KMS-11 (cell line): ENCODE data around the gene ZNF236.

Experiments
- H2AFZ ChIP-seq: fragments of 200-600 bp; sonication (generic); 2 replicates; pipeline ENCODE4 v1.6.1; 2016; ENCODE audit warnings: antibody characterized with exemption, mixed run types, low read depth
- H3K27ac ChIP-seq: fragments of 200-600 bp; sonication (generic); 2 replicates; pipeline ENCODE4 v1.6.1; 2016; ENCODE audit warnings: mild to moderate bottlenecking, mixed run types
- H3K27me3 ChIP-seq: fragments of 200-600 bp; sonication (generic); 2 replicates; pipeline ENCODE4 v1.6.1; 2017; ENCODE audit warnings: mild to moderate bottlenecking, low read depth, mixed run types, moderate library complexity; ENCODE audit not compliant: insufficient read depth
- H3K36me3 ChIP-seq: fragments of 200-600 bp; sonication (generic); 2 replicates; pipeline ENCODE4 v1.6.1; 2017; ENCODE audit warnings: mild to moderate bottlenecking, mixed run types; ENCODE audit not compliant: insufficient read depth
- H3K4me1 ChIP-seq: fragments of 200-600 bp; sonication (generic); 2 replicates; pipeline ENCODE4 v1.6.1; 2016; ENCODE audit warnings: mild to moderate bottlenecking, low read depth, mixed run types; ENCODE audit not compliant: poor library complexity, severe bottlenecking
- H3K4me2 ChIP-seq: fragments of 200-600 bp; sonication (generic); 2 replicates; pipeline ENCODE4 v1.7.0; 2016; ENCODE audit warnings: mild to moderate bottlenecking, mixed run types
- H3K4me3 ChIP-seq: fragments of 200-600 bp; sonication (generic); IDR thresholded peaks from 2 replicates; pipeline ENCODE4 v1.6.1; 2017; ENCODE audit warnings: low read depth, low read length, mixed read lengths; ENCODE audit not compliant: insufficient read depth
- H3K79me2 ChIP-seq: fragments of 200-600 bp; sonication (generic); 2 replicates; pipeline ENCODE4 v1.6.1; 2016; ENCODE audit warnings: low read depth, mixed run types; ENCODE audit not compliant: insufficient read depth
- H3K9ac ChIP-seq: fragments of 200-600 bp; sonication (generic); 2 replicates; pipeline ENCODE4 v1.6.1; 2016; ENCODE audit warnings: mild to moderate bottlenecking, mixed run types
- H4K20me1 ChIP-seq: fragments of 200-600 bp; sonication (generic); 2 replicates; pipeline ENCODE4 v1.6.1; 2016; ENCODE audit warnings: mild to moderate bottlenecking, mixed run types; ENCODE audit not compliant: insufficient read depth
- TF ChIP-seq, protein P1 (sequence below): fragments of 200-600 bp; sonication (generic); conservative IDR thresholded peaks from 2 replicates; pipeline ENCODE4 v1.6.1; 2017; ENCODE audit warnings: low read depth, mild to moderate bottlenecking, antibody characterized with exemption, low read length, moderate library complexity, mixed read lengths

The ZNF236 gene

DNA sequence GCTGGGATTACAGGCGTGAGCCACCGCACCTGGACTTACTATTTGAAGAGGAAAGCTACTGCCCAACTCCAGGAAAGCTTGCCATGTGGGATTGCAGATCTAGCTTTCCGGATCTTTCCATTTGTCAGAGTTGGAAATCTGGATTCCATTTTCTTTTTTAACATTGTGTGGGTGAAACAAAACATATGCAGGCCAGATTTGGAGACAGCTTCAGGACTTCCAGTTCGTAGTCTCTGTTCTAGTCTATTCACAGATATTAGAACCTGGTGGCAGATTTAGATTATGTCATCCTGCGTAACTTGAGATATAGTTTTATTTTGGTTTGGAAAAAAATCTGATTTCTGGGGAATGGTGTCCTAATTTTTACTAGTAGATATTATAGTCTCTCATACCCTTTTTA is 70.5 kb downstream of the ZNF236 start:
- TF ChIP-seq, protein P1, sequence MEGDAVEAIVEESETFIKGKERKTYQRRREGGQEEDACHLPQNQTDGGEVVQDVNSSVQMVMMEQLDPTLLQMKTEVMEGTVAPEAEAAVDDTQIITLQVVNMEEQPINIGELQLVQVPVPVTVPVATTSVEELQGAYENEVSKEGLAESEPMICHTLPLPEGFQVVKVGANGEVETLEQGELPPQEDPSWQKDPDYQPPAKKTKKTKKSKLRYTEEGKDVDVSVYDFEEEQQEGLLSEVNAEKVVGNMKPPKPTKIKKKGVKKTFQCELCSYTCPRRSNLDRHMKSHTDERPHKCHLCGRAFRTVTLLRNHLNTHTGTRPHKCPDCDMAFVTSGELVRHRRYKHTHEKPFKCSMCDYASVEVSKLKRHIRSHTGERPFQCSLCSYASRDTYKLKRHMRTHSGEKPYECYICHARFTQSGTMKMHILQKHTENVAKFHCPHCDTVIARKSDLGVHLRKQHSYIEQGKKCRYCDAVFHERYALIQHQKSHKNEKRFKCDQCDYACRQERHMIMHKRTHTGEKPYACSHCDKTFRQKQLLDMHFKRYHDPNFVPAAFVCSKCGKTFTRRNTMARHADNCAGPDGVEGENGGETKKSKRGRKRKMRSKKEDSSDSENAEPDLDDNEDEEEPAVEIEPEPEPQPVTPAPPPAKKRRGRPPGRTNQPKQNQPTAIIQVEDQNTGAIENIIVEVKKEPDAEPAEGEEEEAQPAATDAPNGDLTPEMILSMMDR: no peak
- H2AFZ ChIP-seq: no peak overlapping the region
- H3K36me3 ChIP-seq: peaks cover 28% of the 10 kb centered on the region; the same call in 1 of the 2 replicates

GRCh38 chr18:76894566-76895346 is 72.4 kb downstream of the ZNF236 start:
- H3K9ac ChIP-seq: no peak overlapping the region
- no peaks in the 10 kb centered on the region for H4K20me1 ChIP-seq
- H3K79me2 ChIP-seq: no peaks in the 10 kb centered on the region
- H3K4me2 ChIP-seq: no peak overlapping the region
- no peak overlapping the region for H2AFZ ChIP-seq
- H3K27me3 ChIP-seq: no peaks in the 10 kb centered on the region
- H3K36me3 ChIP-seq: peaks cover 28% of the 10 kb centered on the region; the same call in 1 of the 2 replicates
- TF ChIP-seq, protein P1: no peak
- H3K4me1 ChIP-seq: no peaks in the 10 kb centered on the region
- no peak overlapping the region for H3K4me3 ChIP-seq
- H3K27ac ChIP-seq: no peak overlapping the region

More for the DNA sequence above, 70.5 kb downstream of the ZNF236 start:
- Histone ChIP-seq H3K27me3 (no peaks in the 10 kb centered on the region), H4K20me1 (no peaks in the 10 kb centered on the region), H3K27ac (no peak overlapping the region), H3K4me3 (no peak overlapping the region), H3K9ac (no peak overlapping the region), H3K79me2 (no peaks in the 10 kb centered on the region), H3K4me1 (no peaks in the 10 kb centered on the region), H3K4me2 (no peak overlapping the region)

GRCh38 chr18:76895498-76895897 is 73.1 kb downstream of the ZNF236 start:
- H3K36me3 ChIP-seq: peaks cover 28% of the 10 kb centered on the region; the same call in 1 of the 2 replicates

DNA sequence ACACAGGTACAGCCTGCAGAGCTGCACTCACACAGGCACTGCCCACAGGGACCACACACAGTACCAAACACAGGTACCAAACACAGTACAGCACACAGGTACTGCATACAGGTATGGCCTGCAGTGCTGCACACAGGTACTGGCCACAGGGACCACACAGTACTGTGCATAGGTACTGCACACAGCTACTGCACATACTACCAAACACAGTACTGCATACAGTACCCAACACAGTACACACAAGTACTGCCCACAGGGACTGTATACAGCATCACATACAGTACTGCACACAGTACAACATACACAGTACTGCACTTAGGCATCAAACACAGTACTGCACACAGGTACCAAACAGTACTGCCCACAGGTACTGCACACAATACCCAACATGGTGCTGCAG is 74.3 kb downstream of the ZNF236 start:
- Histone ChIP-seq H3K36me3 (peaks cover 28% of the 10 kb centered on the region; the same call in 1 of the 2 replicates), H3K4me2 (no peak overlapping the region), H3K27me3 (no peaks in the 10 kb centered on the region), H4K20me1 (no peaks in the 10 kb centered on the region), H2AFZ (no peak overlapping the region), H3K9ac (no peak overlapping the region), H3K4me3 (no peak overlapping the region), H3K79me2 (no peaks in the 10 kb centered on the region), H3K27ac (no peak overlapping the region), H3K4me1 (no peaks in the 10 kb centered on the region)
- TF ChIP-seq, protein P1: no peak

More at GRCh38 chr18:76895498-76895897, 73.1 kb downstream of the ZNF236 start:
- H3K4me3 ChIP-seq: no peak overlapping the region
- no peak overlapping the region for H3K4me2 ChIP-seq
- no peak overlapping the region for H3K27ac ChIP-seq
- H4K20me1 ChIP-seq: no peaks in the 10 kb centered on the region
- TF ChIP-seq, protein P1: no peak
- no peaks in the 10 kb centered on the region for H3K79me2 ChIP-seq
- no peaks in the 10 kb centered on the region for H3K27me3 ChIP-seq
- no peaks in the 10 kb centered on the region for H3K4me1 ChIP-seq
- H2AFZ ChIP-seq: no peak overlapping the region
- H3K9ac ChIP-seq: no peak overlapping the region
